ENCODE measurements around the gene OLA1. TPM values are rescaled to one million over a fixed set of nuclear protein-coding genes. Genes with fewer than 3 reads are reported as not detected.

The OLA1 gene
- polyA plus RNA-seq, 1 donor (not counting 4 experiments of a cell fraction or from before 2014, with no cell fraction given) = 217 TPM

DNA sequence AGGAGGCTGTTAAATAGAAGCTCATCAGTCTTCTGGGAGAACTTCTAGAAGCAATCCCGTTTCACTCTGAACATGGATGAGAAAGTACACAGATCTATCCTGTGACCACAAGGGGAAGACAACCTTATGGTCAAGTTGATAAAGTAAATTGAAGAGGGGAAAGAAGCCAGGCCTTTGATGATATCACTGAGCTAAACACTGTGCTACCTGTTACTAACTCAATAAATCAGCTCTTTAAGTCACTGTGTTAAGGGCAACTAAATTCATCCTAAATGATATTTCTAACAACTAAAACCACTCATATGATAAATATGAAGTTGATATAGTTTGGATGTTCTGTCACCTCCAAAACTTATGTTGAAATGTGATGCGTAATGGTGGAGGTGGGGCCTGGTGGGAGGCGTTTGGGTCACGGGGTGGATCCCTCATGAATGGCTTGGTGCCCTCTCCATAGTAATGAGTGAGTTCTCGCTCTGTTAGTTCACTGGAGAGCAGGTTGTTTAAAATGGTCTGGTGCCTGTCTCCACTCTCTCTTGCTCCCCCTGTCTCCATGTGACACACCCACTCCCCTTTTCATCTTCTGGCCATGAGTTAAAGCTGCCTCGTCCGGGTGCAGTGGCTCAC lies 23.6 kb downstream of the OLA1 start:
- DNase-seq (ENCODE audit: low read depth, low spot score) (no peak), FAIRE-seq (no peak)
- Histone ChIP-seq H3K79me2 (ENCODE audit: control insufficient read depth, insufficient read depth, low read length) (peaks cover 43% of the 10 kb centered on the region), H3K9ac (ENCODE audit: control insufficient read depth, extremely low read depth, insufficient read depth, low read length) (no peak overlapping the region), H3K4me1 (ENCODE audit: control insufficient read depth, extremely low read depth, insufficient read depth, low read length) (no peaks in the 10 kb centered on the region), H3K27me3 (ENCODE audit: control insufficient read depth, extremely low read depth, insufficient read depth, low read length) (no peaks in the 10 kb centered on the region), H3K9me1 (ENCODE audit: control insufficient read depth, extremely low read depth, insufficient read depth, low read length) (no peaks in the 10 kb centered on the region), H2AFZ (ENCODE audit: control insufficient read depth, low read length) (no peak overlapping the region), H3K4me3 (ENCODE audit: control insufficient read depth in 2 of 3, extremely low read depth in 1 of 3, insufficient read depth in 2 of 3, low read depth in 1 of 3, low read length in 3 of 3) (no peak overlapping the region), H3K9me3 (ENCODE audit: control insufficient read depth, low read depth, low read length) (no peaks in the 10 kb centered on the region), H3K27ac (ENCODE audit: control insufficient read depth, insufficient read depth, low read length) (no peak overlapping the region), H3K4me2 (ENCODE audit: control insufficient read depth, extremely low read depth, insufficient read depth, low read depth, low read length) (no peak overlapping the region), H4K20me1 (ENCODE audit: control insufficient read depth, extremely low read depth, insufficient read depth, low read length) (no peaks in the 10 kb centered on the region), H3K36me3 (ENCODE audit: control insufficient read depth in 2 of 2, extremely low read depth in 1 of 2, insufficient read depth in 2 of 2, low read length in 2 of 2) (peaks cover 6 to 9% of the 10 kb centered on the region in 2 experiments)
- TF ChIP-seq, protein P1, sequence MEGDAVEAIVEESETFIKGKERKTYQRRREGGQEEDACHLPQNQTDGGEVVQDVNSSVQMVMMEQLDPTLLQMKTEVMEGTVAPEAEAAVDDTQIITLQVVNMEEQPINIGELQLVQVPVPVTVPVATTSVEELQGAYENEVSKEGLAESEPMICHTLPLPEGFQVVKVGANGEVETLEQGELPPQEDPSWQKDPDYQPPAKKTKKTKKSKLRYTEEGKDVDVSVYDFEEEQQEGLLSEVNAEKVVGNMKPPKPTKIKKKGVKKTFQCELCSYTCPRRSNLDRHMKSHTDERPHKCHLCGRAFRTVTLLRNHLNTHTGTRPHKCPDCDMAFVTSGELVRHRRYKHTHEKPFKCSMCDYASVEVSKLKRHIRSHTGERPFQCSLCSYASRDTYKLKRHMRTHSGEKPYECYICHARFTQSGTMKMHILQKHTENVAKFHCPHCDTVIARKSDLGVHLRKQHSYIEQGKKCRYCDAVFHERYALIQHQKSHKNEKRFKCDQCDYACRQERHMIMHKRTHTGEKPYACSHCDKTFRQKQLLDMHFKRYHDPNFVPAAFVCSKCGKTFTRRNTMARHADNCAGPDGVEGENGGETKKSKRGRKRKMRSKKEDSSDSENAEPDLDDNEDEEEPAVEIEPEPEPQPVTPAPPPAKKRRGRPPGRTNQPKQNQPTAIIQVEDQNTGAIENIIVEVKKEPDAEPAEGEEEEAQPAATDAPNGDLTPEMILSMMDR (optimal IDR thresholded peaks at IDR 0.05 in 1 of 3, IDR thresholded peaks at IDR 0.05 in 1 of 3, conservative IDR thresholded peaks at IDR 0.05 in 1 of 3; ENCODE audit: extremely low read depth in 1 of 3, insufficient read depth in 2 of 3, low read length in 3 of 3) = no peak
- TF ChIP-seq EZH2 (IDR thresholded peaks at IDR 0.05; ENCODE audit: low read length) = no peak
- dilution Hi-C loops (cut with MboI; ENCODE audit: extremely low pct_ligation_motif_present, low sequenced_read_pairs) = no loop called here

GRCh38 chr2:174224125-174224524 lies 24.2 kb downstream of the OLA1 start:
- H3K4me1 ChIP-seq (ENCODE audit: control insufficient read depth, extremely low read depth, insufficient read depth, low read length) = no peaks in the 10 kb centered on the region
- H2AFZ ChIP-seq (ENCODE audit: control insufficient read depth, low read length) = no peak overlapping the region
- H3K27ac ChIP-seq (ENCODE audit: control insufficient read depth, insufficient read depth, low read length) = no peak overlapping the region
- dilution Hi-C loops (cut with MboI; ENCODE audit: extremely low pct_ligation_motif_present, low sequenced_read_pairs) = no loop called here
- H3K9ac ChIP-seq (ENCODE audit: control insufficient read depth, extremely low read depth, insufficient read depth, low read length) = no peak overlapping the region
- no peaks in the 10 kb centered on the region for H3K9me1 ChIP-seq (ENCODE audit: control insufficient read depth, extremely low read depth, insufficient read depth, low read length)
- H4K20me1 ChIP-seq (ENCODE audit: control insufficient read depth, extremely low read depth, insufficient read depth, low read length) = no peaks in the 10 kb centered on the region
- no peak overlapping the region for H3K4me3 ChIP-seq (ENCODE audit: control insufficient read depth in 2 of 3, extremely low read depth in 1 of 3, insufficient read depth in 2 of 3, low read depth in 1 of 3, low read length in 3 of 3)
- no peaks in the 10 kb centered on the region for H3K9me3 ChIP-seq (ENCODE audit: control insufficient read depth, low read depth, low read length)
- H3K4me2 ChIP-seq (ENCODE audit: control insufficient read depth, extremely low read depth, insufficient read depth, low read depth, low read length) = no peak overlapping the region
- no peak for FAIRE-seq
- TF ChIP-seq EZH2 (IDR thresholded peaks at IDR 0.05; ENCODE audit: low read length) = no peak
- TF ChIP-seq, protein P1 (optimal IDR thresholded peaks at IDR 0.05 in 1 of 3, IDR thresholded peaks at IDR 0.05 in 1 of 3, conservative IDR thresholded peaks at IDR 0.05 in 1 of 3; ENCODE audit: extremely low read depth in 1 of 3, insufficient read depth in 2 of 3, low read length in 3 of 3) = no peak
- peaks cover 45% of the 10 kb centered on the region for H3K79me2 ChIP-seq (ENCODE audit: control insufficient read depth, insufficient read depth, low read length)
- H3K27me3 ChIP-seq (ENCODE audit: control insufficient read depth, extremely low read depth, insufficient read depth, low read length) = no peaks in the 10 kb centered on the region
- no peak for DNase-seq (ENCODE audit: low read depth, low spot score)
- peaks cover 6 to 9% of the 10 kb centered on the region in 2 experiments for H3K36me3 ChIP-seq (ENCODE audit: control insufficient read depth in 2 of 2, extremely low read depth in 1 of 2, insufficient read depth in 2 of 2, low read length in 2 of 2)

Data from keratinocyte (primary cell).